HepG2 (cell line): Measurements from ENCODE around the gene ETV2. TPM values are rescaled to one million over a fixed set of nuclear protein-coding genes. Genes with fewer than 3 reads are reported as not detected.

Source experiments
- AGO1 ChIP-seq: fragments of 200-400 bp; formaldehyde crosslinking; IDR thresholded peaks from 2 replicates; pipeline ENCODE4 v1.6.1; 2017; ENCODE audit warnings: mild to moderate bottlenecking, low read depth, low read length, moderate library complexity; ENCODE audit not compliant: poor library complexity, severe bottlenecking
- ATF7 ChIP-seq, 2 experiments: fragments of 450-650 bp in 1 of 2; sonication (generic) in 1 of 2; formaldehyde crosslinking in 1 of 2; IDR thresholded peaks; 2 replicates each; pipeline versions ENCODE4 v1.4.0 to v1.6.1; 2016 to 2020; ENCODE audit warnings: antibody characterized with exemption in 1 of 2, mild to moderate bottlenecking in 1 of 2, missing genetic modification reagents in 1 of 2
- CHD2 ChIP-seq: IDR thresholded peaks from 2 replicates; pipeline ENCODE4 v1.6.1; 2011; ENCODE audit warnings: low read depth, low read length, improper control_type of control experiment
- FOSL2 ChIP-seq: sonication (generic); formaldehyde crosslinking; IDR thresholded peaks from 2 replicates; pipeline ENCODE4 v1.4.0; 2020; ENCODE audit warnings: missing genetic modification reagents
- FOXK1 ChIP-seq: sonication (generic); formaldehyde crosslinking; IDR thresholded peaks from 2 replicates; pipeline ENCODE4 v1.4.0; 2020; ENCODE audit warnings: low read depth, missing genetic modification reagents, borderline replicate concordance
- MBD4 ChIP-seq: IDR thresholded peaks from 2 replicates; pipeline ENCODE4 v1.6.1; 2012; ENCODE audit warnings: low read length, inconsistent platforms, borderline replicate concordance
- MTA1 ChIP-seq: sonication (generic); formaldehyde crosslinking; IDR thresholded peaks from 2 replicates; pipeline ENCODE4 v1.4.0; 2020; ENCODE audit warnings: missing genetic modification reagents, mild to moderate bottlenecking, borderline replicate concordance
- MZF1 ChIP-seq: sonication (generic); formaldehyde crosslinking; IDR thresholded peaks from 2 replicates; pipeline ENCODE4 v1.8.1; 2023; ENCODE audit warnings: mild to moderate bottlenecking, missing genetic modification reagents, borderline replicate concordance
- NKX3-1 ChIP-seq: sonication (generic); formaldehyde crosslinking; IDR thresholded peaks from 2 replicates; pipeline ENCODE4 v1.5.0; 2020; ENCODE audit warnings: missing genetic modification reagents
- RBAK ChIP-seq: sonication (generic); formaldehyde crosslinking; IDR thresholded peaks from 2 replicates; pipeline ENCODE4 v1.5.1; 2020; ENCODE audit warnings: mild to moderate bottlenecking, missing genetic modification reagents
- RFX1 ChIP-seq: fragments of 450-650 bp; IDR thresholded peaks from 2 replicates; pipeline ENCODE4 v1.6.1; 2017
- SAP130 ChIP-seq: IDR thresholded peaks from 2 replicates; pipeline ENCODE4 v1.6.1; 2016; ENCODE audit warnings: low read depth
- SNAPC5 ChIP-seq: sonication (generic); formaldehyde crosslinking; IDR thresholded peaks from 2 replicates; pipeline ENCODE4 v1.8.1; 2023; ENCODE audit warnings: mild to moderate bottlenecking, missing genetic modification reagents, borderline replicate concordance
- SYNCRIP ChIP-seq: fragments of 200-400 bp; formaldehyde crosslinking; IDR thresholded peaks from 2 replicates; pipeline ENCODE4 v1.6.1; 2018; ENCODE audit warnings: mild to moderate bottlenecking, low read depth, low read length; ENCODE audit not compliant: insufficient read depth
- TBX2 ChIP-seq: sonication (generic); formaldehyde crosslinking; IDR thresholded peaks from 2 replicates; pipeline ENCODE4 v1.5.0; 2020; ENCODE audit warnings: missing genetic modification reagents, mild to moderate bottlenecking, borderline replicate concordance
- ZFP36L2 ChIP-seq: sonication (generic); formaldehyde crosslinking; IDR thresholded peaks from 2 replicates; pipeline ENCODE4 v1.4.0; 2020; ENCODE audit warnings: missing genetic modification reagents
- ZNF138 ChIP-seq: sonication (generic); formaldehyde crosslinking; IDR thresholded peaks from 2 replicates; pipeline ENCODE4 v1.5.0; 2020; ENCODE audit warnings: mild to moderate bottlenecking, low read depth, missing genetic modification reagents
- ZNF367 ChIP-seq: sonication (generic); formaldehyde crosslinking; IDR thresholded peaks from 2 replicates; pipeline ENCODE4 v1.4.0; 2020; ENCODE audit warnings: missing genetic modification reagents, borderline replicate concordance
- ZNF512 ChIP-seq: sonication (generic); formaldehyde crosslinking; IDR thresholded peaks from 2 replicates; pipeline ENCODE4 v1.4.0; 2020; ENCODE audit warnings: mild to moderate bottlenecking, missing genetic modification reagents
- ZNF512B ChIP-seq: sonication (generic); formaldehyde crosslinking; IDR thresholded peaks from 2 replicates; pipeline ENCODE4 v1.5.1; 2020; ENCODE audit warnings: missing genetic modification reagents, mild to moderate bottlenecking, borderline replicate concordance
- ZNF644 ChIP-seq: IDR thresholded peaks from 2 replicates; pipeline ENCODE4 v1.6.1; 2016; ENCODE audit warnings: low read depth
- ZSCAN22 ChIP-seq: sonication (generic); formaldehyde crosslinking; IDR thresholded peaks from 2 replicates; pipeline ENCODE4 v1.4.0; 2020; ENCODE audit warnings: mild to moderate bottlenecking, missing genetic modification reagents
- ZZZ3 ChIP-seq: sonication (generic); formaldehyde crosslinking; IDR thresholded peaks from 2 replicates; pipeline ENCODE4 v1.4.0; 2020; ENCODE audit warnings: missing genetic modification reagents, mild to moderate bottlenecking, borderline replicate concordance
- polyA plus RNA-seq, 8 experiments: library from polyadenylated mRNA; depleted of rRNA in 3 of 8; stranded (reverse) in 7 of 8; unstranded in 1 of 8; fragments of >200 nt; fragmentation: Illumina TruSeq in 4 of 8; extraction: Trizol in 4 of 8; gene quantifications; 2 replicates each; pipeline versions ENCODE4 v1.2.1 to v1.2.3, GENCODE V29; 2011 to 2016; ENCODE audit warnings: low read depth in 4 of 8, missing spikeins in 1 of 8, mixed read lengths in 1 of 8; ENCODE audit not compliant: insufficient read depth in 1 of 8
- total RNA-seq, 5 experiments: library from RNA; depleted of rRNA; stranded (reverse); fragments of >200 nt; fragmentation: Illumina TruSeq; extraction: Trizol; gene quantifications; 2 replicates each; pipeline ENCODE4 v1.2.3, GENCODE V29; 2016; ENCODE audit warnings: low read depth in 1 of 5

The ETV2 gene
- total and polyA plus RNA-seq, 2 of the 13 experiments (the other 11 are each of a cell fraction or from before 2014, with no cell fraction given), result 0.07 to 0.20 TPM

GRCh38 chr19:35644206-35644986, 2.9 kb downstream of the ETV2 start (continued):
- TF ChIP-seq ZNF512B (CRISPR knock-in tag) (no peak), SAP130 (CRISPR knock-in tag) (peak; percentile 60; the same call in 1 of the 2 replicates), ZFP36L2 (no peak), AGO1 (no peak), FOSL2 (no peak), SNAPC5 (no peak), ZNF367 (CRISPR knock-in tag) (no peak), ZNF512 (CRISPR knock-in tag) (no peak), ZNF644 (CRISPR knock-in tag) (no peak), RBAK (no peak), NKX3-1 (CRISPR knock-in tag) (no peak), ZZZ3 (CRISPR knock-in tag) (no peak), ZSCAN22 (CRISPR knock-in tag) (no peak), RFX1 (no peak), FOXK1 (CRISPR knock-in tag) (no peak), ATF7 (IDR thresholded peaks at IDR 0.05) (no peak), ATF7 (CRISPR knock-in tag; IDR thresholded peaks at IDR 0.05) (no peak), ZNF138 (CRISPR knock-in tag) (0 out of 2 replicates have a peak, but pooled peaks have one; percentile 61), TBX2 (0 out of 2 replicates have a peak, but pooled peaks have one; percentile 10), MBD4 (no peak), CHD2 (no peak), SYNCRIP (no peak), MTA1 (no peak), MZF1 (no peak)
